ENCODE measurements around the gene C2orf80.
"Not testable (repeated sequence)": the region's sequence is repeated elsewhere in the genome, so short reads cannot be mapped to it uniquely, and the experiment has no call there.

GRCh38 chr2:208138334-208138733 is 51.5 kb downstream of the C2orf80 start:
- TF ChIP-seq CTCF (IDR thresholded peaks at IDR 0.05; ENCODE audit: poor library complexity); EZH2 (IDR thresholded peaks at IDR 0.05; ENCODE audit: borderline replicate concordance); EZH2phosphoT487 (IDR thresholded peaks at IDR 0.05; ENCODE audit: low read depth, severe bottlenecking, unreplicated experiment): not testable (repeated sequence)
